ENCODE results near the gene RPS17.
A peak's percentile ranks its signal among the peaks of the same experiment; 100 is the strongest.

The RPS17 gene

GRCh38 chr15:82540055-82540983 is at the start of gene RPS17:
Gene RPS17, minus strand, starts transcription at chr15:82540457. Its CDS starts 29 bp downstream, at chr15:82540428.
- peak; percentile 96 for DNase-seq

GRCh38 chr15:82587805-82588204 is 47.5 kb upstream of the RPS17 start:
- DNase-seq = no peak

GRCh38 chr15:82585072-82585471 is 44.8 kb upstream of the RPS17 start:
- DNase-seq = no peak

GRCh38 chr15:82580713-82581112 is 40.5 kb upstream of the RPS17 start:
- DNase-seq = no peak

GRCh38 chr15:82575335-82575734 is 35.1 kb upstream of the RPS17 start:
- no peak for DNase-seq

GRCh38 chr15:82572986-82573385 is 32.7 kb upstream of the RPS17 start:
- DNase-seq = no peak

- no peak for DNase-seq
Measured at GRCh38 chr15:82572311-82572710, 32.1 kb upstream of the RPS17 start.

GRCh38 chr15:82571722-82572222 is 31.5 kb upstream of the RPS17 start:
- DNase-seq = no peak

- no peak for DNase-seq
Measured at GRCh38 chr15:82570721-82571508, 30.7 kb upstream of the RPS17 start.

- DNase-seq = no peak
Measured at GRCh38 chr15:82569834-82570233, 29.6 kb upstream of the RPS17 start.

- DNase-seq = no peak
Measured at GRCh38 chr15:82568986-82569385, 28.7 kb upstream of the RPS17 start.

GRCh38 chr15:82567661-82568060 is 27.4 kb upstream of the RPS17 start:
- no peak for DNase-seq

- no peak for DNase-seq
Measured at GRCh38 chr15:82566690-82567089, 26.4 kb upstream of the RPS17 start.

- DNase-seq = no peak
Measured at GRCh38 chr15:82558502-82558901, 18.2 kb upstream of the RPS17 start.

GRCh38 chr15:82556315-82557035 is 16.2 kb upstream of the RPS17 start:
- no peak for DNase-seq

- no peak for DNase-seq
Measured at GRCh38 chr15:82554849-82555248, 14.6 kb upstream of the RPS17 start.

- no peak for DNase-seq
Measured at GRCh38 chr15:82554351-82554750, 14.1 kb upstream of the RPS17 start.

GRCh38 chr15:82553846-82554245 is 13.6 kb upstream of the RPS17 start:
- DNase-seq = no peak

- DNase-seq = no peak
Measured at GRCh38 chr15:82552861-82553260, 12.6 kb upstream of the RPS17 start.

- DNase-seq = no peak
Measured at GRCh38 chr15:82551646-82552247, 11.5 kb upstream of the RPS17 start.

- no peak for DNase-seq
Measured at GRCh38 chr15:82549199-82549665, 9.0 kb upstream of the RPS17 start.

GRCh38 chr15:82548700-82549099 is 8.4 kb upstream of the RPS17 start:
- DNase-seq = no peak

All from CD4-positive, alpha-beta T cell treated with Interleukin-4 for 4 hours (primary cell).